ENCODE measurements around the gene PON2. TPM values are rescaled to one million over a fixed set of nuclear protein-coding genes. Genes with fewer than 3 reads are reported as not detected.

Gene PON2
- total RNA-seq, 4 donors from 2014 or later: 41.8 to 91.0 (median 75.8) TPM

DNA sequence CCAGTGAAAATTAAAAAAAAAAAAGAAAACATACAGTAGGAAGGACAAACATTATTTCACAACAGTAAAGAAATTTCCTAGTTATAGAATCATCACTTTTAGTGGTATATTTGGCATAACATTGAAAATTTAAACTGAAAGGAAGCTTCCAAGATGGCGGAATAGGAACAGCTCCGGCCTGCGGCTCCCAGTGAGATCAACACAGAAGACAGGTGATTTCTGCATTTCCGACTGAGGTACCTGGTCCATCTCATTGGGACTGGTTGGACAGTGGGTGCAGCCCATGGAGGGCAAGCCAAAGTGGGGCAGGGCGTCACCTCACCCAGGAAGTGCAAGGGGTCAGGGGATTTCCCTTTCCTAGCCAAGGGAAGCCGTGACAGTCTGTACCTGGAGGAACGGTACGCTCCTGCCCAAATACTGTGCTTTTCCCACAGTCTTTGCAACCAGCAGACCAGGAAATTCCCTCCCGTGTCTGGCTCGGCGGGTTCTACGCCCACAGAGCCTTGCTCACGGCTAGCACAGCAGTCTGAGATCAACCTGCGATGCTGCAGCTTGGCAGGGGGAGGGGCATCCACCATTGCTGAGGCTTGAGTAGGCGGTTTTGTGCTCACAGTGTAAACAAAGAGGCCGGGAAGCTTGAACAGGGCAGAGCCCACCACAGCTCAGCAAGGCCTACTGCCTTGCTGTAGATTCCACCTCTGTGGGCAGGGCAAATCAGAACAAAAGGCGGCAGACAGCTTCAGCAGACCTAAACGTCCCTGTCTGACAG is 58.0 kb downstream of the PON2 start:
- H3K27ac ChIP-seq: no peak overlapping the region
- no peaks in the 10 kb centered on the region for H3K4me1 ChIP-seq
- H3K27me3 ChIP-seq: no peaks in the 10 kb centered on the region
- no peaks in the 10 kb centered on the region for H3K9me3 ChIP-seq
- no peak for DNase-seq
- H3K36me3 ChIP-seq: no peaks in the 10 kb centered on the region
- TF ChIP-seq POLR2A (IDR thresholded peaks at IDR 0.05): no peak
- TF ChIP-seq, protein P1, sequence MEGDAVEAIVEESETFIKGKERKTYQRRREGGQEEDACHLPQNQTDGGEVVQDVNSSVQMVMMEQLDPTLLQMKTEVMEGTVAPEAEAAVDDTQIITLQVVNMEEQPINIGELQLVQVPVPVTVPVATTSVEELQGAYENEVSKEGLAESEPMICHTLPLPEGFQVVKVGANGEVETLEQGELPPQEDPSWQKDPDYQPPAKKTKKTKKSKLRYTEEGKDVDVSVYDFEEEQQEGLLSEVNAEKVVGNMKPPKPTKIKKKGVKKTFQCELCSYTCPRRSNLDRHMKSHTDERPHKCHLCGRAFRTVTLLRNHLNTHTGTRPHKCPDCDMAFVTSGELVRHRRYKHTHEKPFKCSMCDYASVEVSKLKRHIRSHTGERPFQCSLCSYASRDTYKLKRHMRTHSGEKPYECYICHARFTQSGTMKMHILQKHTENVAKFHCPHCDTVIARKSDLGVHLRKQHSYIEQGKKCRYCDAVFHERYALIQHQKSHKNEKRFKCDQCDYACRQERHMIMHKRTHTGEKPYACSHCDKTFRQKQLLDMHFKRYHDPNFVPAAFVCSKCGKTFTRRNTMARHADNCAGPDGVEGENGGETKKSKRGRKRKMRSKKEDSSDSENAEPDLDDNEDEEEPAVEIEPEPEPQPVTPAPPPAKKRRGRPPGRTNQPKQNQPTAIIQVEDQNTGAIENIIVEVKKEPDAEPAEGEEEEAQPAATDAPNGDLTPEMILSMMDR (IDR thresholded peaks at IDR 0.05): no peak
- intact Hi-C loops (cut with DNase I; ENCODE audit: low total_unique reads): no loop called here
- H3K4me3 ChIP-seq: no peak overlapping the region

DNA sequence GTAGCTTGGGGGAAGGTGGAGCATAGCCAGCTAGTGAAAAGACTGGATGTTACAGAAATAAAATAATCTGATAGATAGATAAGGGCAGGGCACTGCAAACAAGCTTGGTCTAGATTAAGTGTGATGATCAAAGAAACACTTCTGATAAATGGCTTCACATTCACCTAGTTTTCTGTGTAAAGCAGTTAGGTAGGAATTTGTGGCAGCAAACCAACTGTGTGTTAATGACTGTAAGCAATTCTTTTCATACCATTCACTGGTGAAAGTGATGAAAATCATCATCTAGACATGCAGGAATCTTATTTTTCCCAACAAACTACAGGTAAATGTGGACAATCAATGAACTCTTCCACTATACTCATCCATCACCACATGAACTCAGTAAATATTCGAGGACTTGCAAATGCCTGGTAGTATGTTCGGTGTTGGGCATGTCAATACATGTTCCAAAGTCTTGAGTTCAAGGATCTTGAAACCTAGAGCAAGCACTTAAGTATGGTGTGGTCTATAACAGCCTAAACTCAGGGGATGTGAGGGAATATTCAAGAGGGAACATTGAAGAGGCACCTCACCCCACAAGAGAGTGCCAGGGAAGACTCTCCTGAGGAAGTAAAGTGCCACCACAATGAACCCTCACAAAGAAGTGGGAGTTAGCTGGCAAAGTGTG is 59.1 kb downstream of the PON2 start:
- no peak for TF ChIP-seq POLR2A (IDR thresholded peaks at IDR 0.05)
- TF ChIP-seq, protein P1 (IDR thresholded peaks at IDR 0.05): no peak
- H3K4me3 ChIP-seq: no peak overlapping the region
- intact Hi-C loops (cut with DNase I; ENCODE audit: low total_unique reads): no loop called here

DNA sequence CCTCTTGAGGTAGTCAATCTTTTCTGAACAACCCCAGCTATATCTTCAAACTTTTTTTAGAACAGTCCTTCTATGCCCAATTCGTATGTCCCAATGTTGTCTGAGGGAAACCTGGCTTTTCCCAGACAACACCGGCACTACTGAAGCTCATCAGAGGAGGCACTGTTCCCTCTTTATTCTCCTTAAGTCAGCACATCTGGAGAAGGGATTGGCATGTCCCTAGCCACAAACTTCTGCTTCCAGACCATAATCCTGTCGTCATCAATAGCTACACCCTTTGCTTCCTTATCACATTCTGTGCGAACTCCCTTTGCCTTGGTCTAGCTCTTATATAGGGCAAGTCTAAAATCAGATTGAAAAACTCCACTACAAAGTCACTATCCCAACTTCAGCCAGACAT is 61.5 kb downstream of the PON2 start:
- Histone ChIP-seq H3K4me1 (no peaks in the 10 kb centered on the region), H3K36me3 (no peaks in the 10 kb centered on the region), H3K27me3 (no peaks in the 10 kb centered on the region), H3K27ac (no peak overlapping the region), H3K9me3 (no peaks in the 10 kb centered on the region), H3K4me3 (no peak overlapping the region)
- intact Hi-C loops (cut with DNase I; ENCODE audit: low total_unique reads): no loop called here
- no peak for DNase-seq
- TF ChIP-seq, protein P1 (IDR thresholded peaks at IDR 0.05): no peak
- no peak for TF ChIP-seq POLR2A (IDR thresholded peaks at IDR 0.05)

More for the DNA sequence above, 59.1 kb downstream of the PON2 start:
- Histone ChIP-seq H3K36me3 (no peaks in the 10 kb centered on the region), H3K27ac (no peak overlapping the region), H3K27me3 (no peaks in the 10 kb centered on the region), H3K9me3 (no peaks in the 10 kb centered on the region), H3K4me1 (no peaks in the 10 kb centered on the region)
- DNase-seq: no peak

DNA sequence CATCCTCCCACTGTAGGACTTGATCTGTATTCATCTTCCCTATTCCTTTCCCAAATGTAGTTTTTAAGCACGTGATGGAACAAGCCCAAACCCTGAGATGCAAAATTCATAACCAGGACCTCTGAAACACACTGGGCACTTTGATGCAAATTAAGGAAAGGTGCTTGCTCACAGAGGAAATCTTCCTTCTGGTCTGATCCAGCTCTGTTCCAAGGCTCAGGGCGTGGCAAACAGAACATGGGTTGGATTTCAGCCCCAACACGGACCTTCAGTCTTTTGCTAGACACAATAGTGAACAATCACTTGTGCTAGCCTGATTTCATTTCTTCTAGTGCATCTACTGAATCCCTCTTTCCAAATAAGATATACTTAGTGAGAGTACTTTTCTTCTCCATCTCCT is 66.6 kb downstream of the PON2 start:
- Histone ChIP-seq H3K4me3 (no peak overlapping the region), H3K27me3 (no peaks in the 10 kb centered on the region), H3K27ac (no peak overlapping the region), H3K4me1 (no peaks in the 10 kb centered on the region), H3K36me3 (no peaks in the 10 kb centered on the region), H3K9me3 (no peaks in the 10 kb centered on the region)
- TF ChIP-seq POLR2A (IDR thresholded peaks at IDR 0.05): no peak
- TF ChIP-seq, protein P1 (IDR thresholded peaks at IDR 0.05): no peak
- intact Hi-C loops (cut with DNase I; ENCODE audit: low total_unique reads): no loop called here
- DNase-seq: no peak

DNA sequence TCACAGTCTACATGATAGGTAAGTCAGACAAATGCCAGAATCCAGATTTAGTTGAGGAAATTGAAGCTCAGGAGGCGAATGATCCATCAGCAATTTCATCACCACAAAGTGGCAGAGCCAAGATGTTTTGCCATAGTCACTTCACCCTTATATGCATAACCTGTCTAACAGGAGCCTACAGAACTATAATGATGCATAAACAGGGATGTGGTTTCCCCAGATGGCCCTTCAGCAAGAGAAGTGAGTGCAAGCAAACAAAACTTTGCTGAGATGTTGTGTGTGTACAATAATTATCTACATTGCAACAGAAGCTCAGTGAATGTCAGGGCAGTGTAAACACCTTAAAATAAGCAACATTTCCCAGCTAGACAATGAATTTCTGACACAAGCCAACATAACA is 67.2 kb downstream of the PON2 start:
- Histone ChIP-seq H3K36me3 (no peaks in the 10 kb centered on the region), H3K27me3 (no peaks in the 10 kb centered on the region), H3K27ac (no peak overlapping the region), H3K9me3 (no peaks in the 10 kb centered on the region), H3K4me3 (no peak overlapping the region), H3K4me1 (no peaks in the 10 kb centered on the region)
- TF ChIP-seq, protein P1 (IDR thresholded peaks at IDR 0.05): no peak
- no peak for TF ChIP-seq POLR2A (IDR thresholded peaks at IDR 0.05)
- no peak for DNase-seq
- intact Hi-C loops (cut with DNase I; ENCODE audit: low total_unique reads): no loop called here

All from uterus (tissue), 4 donors.